GM19468 (cell line): ENCODE data around the gene ARMC6.
"Not testable (repeated sequence)": the region's sequence is repeated elsewhere in the genome, so short reads cannot be mapped to it uniquely, and the experiment has no call there.

Experiments used
- ATAC-seq: cut with Tn5 transposase; IDR thresholded peaks from one replicate; pipeline ENCODE4 v1.9.1; 2021; ENCODE audit warnings: mild to moderate bottlenecking, moderate library complexity, moderate number of reproducible peaks; ENCODE audit not compliant: unreplicated experiment; ENCODE audit errors: extremely low read depth

The ARMC6 gene

GRCh38 chr19:19103167-19103566, 69.8 kb downstream of the ARMC6 start:
- no peak for ATAC-seq

GRCh38 chr19:19105365-19106055, 72.1 kb downstream of the ARMC6 start:
- ATAC-seq, result no peak

GRCh38 chr19:19106056-19106551, 72.7 kb downstream of the ARMC6 start:
- no peak for ATAC-seq

DNA sequence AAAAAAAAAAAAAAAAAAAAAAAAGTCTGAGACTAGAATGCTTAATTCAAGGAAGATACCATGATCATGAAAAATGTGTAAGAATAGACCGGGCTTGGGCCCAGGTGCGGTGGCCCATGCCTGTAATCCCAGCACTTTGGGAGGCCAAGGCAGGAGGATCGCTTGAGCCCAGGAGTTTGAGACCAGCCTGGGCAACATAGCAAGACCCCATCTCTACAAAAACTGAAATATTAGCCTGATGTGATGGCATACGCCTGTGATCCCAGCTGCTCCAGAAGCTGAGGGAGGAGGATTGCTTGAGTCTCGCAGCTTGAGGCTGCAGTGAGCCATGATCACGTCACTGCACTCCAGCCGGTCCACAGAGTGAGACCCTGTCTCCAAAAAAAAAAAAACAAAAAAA, 73.5 kb downstream of the ARMC6 start:
- not testable (repeated sequence) for ATAC-seq

DNA sequence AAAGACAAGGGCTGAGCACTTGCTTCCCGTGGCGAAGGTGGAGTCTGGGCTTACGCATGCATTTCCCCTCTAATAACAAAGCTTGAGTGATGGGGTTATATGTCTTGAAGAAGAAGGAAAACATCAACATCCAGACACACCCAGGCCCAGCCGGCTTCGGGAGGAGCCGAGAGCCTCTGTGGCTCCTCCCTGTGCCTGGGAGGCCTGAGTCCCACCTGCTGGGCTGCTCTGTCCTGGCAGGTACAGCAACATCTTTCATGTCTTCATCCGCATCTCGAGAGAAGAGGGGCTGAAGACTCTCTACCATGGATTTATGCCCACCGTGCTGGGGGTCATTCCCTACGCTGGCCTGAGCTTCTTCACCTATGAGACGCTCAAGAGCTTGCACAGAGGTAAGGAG, 74.3 kb downstream of the ARMC6 start:
- no peak for ATAC-seq
